Breast epithelium (tissue), 4 donors: Measurements from ENCODE around the gene IKZF2. TPM values are rescaled to one million over a fixed set of nuclear protein-coding genes. Genes with fewer than 3 reads are reported as not detected.

Experiments
- DNase-seq, 2 donors: peaks; one replicate each; pipeline ENCODE4 v3.0.0-alpha.2; 2019; ENCODE audit warnings: low spot score in 2 of 2
- H3K27ac ChIP-seq, 2 donors: fragments of 200-600 bp; sonication (generic) in 1 of 2; one replicate each; pipeline ENCODE4 v1.5.1; 2016 to 2019; ENCODE audit warnings: mild to moderate bottlenecking in 1 of 2
- H3K27me3 ChIP-seq, 2 donors: fragments of 200-600 bp; sonication (generic) in 1 of 2; one replicate each; pipeline versions ENCODE4 v1.5.1 to v1.6.0; 2017 to 2019; ENCODE audit warnings: control low read depth in 1 of 2, mild to moderate bottlenecking in 1 of 2
- H3K36me3 ChIP-seq: fragments of 200-600 bp; one replicate; pipeline ENCODE4 v1.5.1; 2019
- H3K4me1 ChIP-seq, 2 donors: fragments of 200-600 bp; sonication (generic); one replicate each; pipeline ENCODE4 v1.5.1; 2016 to 2019; ENCODE audit warnings: control low read depth in 1 of 2
- H3K4me3 ChIP-seq, 3 donors: fragments of 200-600 bp; sonication (generic); 1 replicate in 2 of 3; 2 replicates in 1 of 3; pipeline ENCODE4 v1.5.1; 2016 to 2019; ENCODE audit warnings: mild to moderate bottlenecking in 3 of 3, moderate library complexity in 2 of 3
- H3K9me3 ChIP-seq, 2 donors: fragments of 200-600 bp; sonication (generic) in 1 of 2; one replicate each; pipeline ENCODE4 v1.5.1; 2016 to 2019; ENCODE audit warnings: control low read depth in 1 of 2
- CTCF ChIP-seq, 3 donors: fragments of 450-650 bp; IDR thresholded peaks; one replicate each; pipeline ENCODE4 v1.5.1; 2016 to 2017; ENCODE audit warnings: antibody characterized with exemption in 3 of 3, mild to moderate bottlenecking in 3 of 3, moderate library complexity in 3 of 3
- POLR2A ChIP-seq: fragments of 450-650 bp; IDR thresholded peaks from one replicate; pipeline ENCODE4 v1.6.1; 2016; ENCODE audit warnings: antibody characterized with exemption, mild to moderate bottlenecking, moderate library complexity
- POLR2AphosphoS5 ChIP-seq, 3 donors: sonication (generic); formaldehyde crosslinking; IDR thresholded peaks; one replicate each; pipeline ENCODE4 v1.6.1; 2017; ENCODE audit warnings: antibody characterized with exemption in 3 of 3
- intact Hi-C: fragments of 100-400 bp; cut with DNase I; formaldehyde crosslinking; loops from one replicate; pipeline ENCODE4 v1.15.1; 2023; ENCODE audit warnings: low total_unique reads
- total RNA-seq, 3 donors: library from RNA; depleted of rRNA; stranded (reverse); fragments of >200 nt; gene quantifications; one replicate each; pipeline ENCODE4 v1.1.0, GENCODE V29; 2016

The IKZF2 gene
- total RNA-seq, 3 donors from 2014 or later: 8.0 to 34.4 (median 22.0) TPM

GRCh38 chr2:212995920-212996319 is 155.5 kb downstream of the IKZF2 start:
- no peak for DNase-seq
- TF ChIP-seq CTCF (IDR thresholded peaks at IDR 0.05) (no peak), POLR2AphosphoS5 (IDR thresholded peaks at IDR 0.05) (no peak), POLR2A (no peak)
- Histone ChIP-seq H3K36me3 (no peaks in the 10 kb centered on the region), H3K9me3 (no peaks in the 10 kb centered on the region), H3K27me3 (no peaks in the 10 kb centered on the region), H3K4me3 (no peak overlapping the region), H3K4me1 (no peaks in the 10 kb centered on the region), H3K27ac (no peak overlapping the region)
- intact Hi-C loops: no loop called here

GRCh38 chr2:212994976-212995375 is 156.4 kb downstream of the IKZF2 start:
- H3K36me3 ChIP-seq: no peaks in the 10 kb centered on the region
- H3K9me3 ChIP-seq: no peaks in the 10 kb centered on the region
- TF ChIP-seq POLR2A (no peak), POLR2AphosphoS5 (IDR thresholded peaks at IDR 0.05) (no peak), CTCF (IDR thresholded peaks at IDR 0.05) (no peak)
- H3K4me1 ChIP-seq: no peaks in the 10 kb centered on the region
- H3K4me3 ChIP-seq: no peak overlapping the region
- intact Hi-C loops: no loop called here
- DNase-seq: no peak
- H3K27ac ChIP-seq: no peak overlapping the region
- no peaks in the 10 kb centered on the region for H3K27me3 ChIP-seq

GRCh38 chr2:212991120-212991519 is 160.3 kb downstream of the IKZF2 start:
- Histone ChIP-seq H3K36me3 (no peaks in the 10 kb centered on the region), H3K4me3 (no peak overlapping the region), H3K27me3 (no peaks in the 10 kb centered on the region), H3K9me3 (no peaks in the 10 kb centered on the region), H3K4me1 (no peaks in the 10 kb centered on the region), H3K27ac (no peak overlapping the region)
- no peak for DNase-seq
- intact Hi-C loops: no loop called here
- TF ChIP-seq CTCF (IDR thresholded peaks at IDR 0.05): no peak
- no peak for TF ChIP-seq POLR2AphosphoS5 (IDR thresholded peaks at IDR 0.05)
- no peak for TF ChIP-seq POLR2A

GRCh38 chr2:212990697-212991096 is 160.7 kb downstream of the IKZF2 start:
- intact Hi-C loops: no loop called here

GRCh38 chr2:212987492-212987891 is 163.9 kb downstream of the IKZF2 start:
- H3K27me3 ChIP-seq: no peaks in the 10 kb centered on the region
- no peak overlapping the region for H3K27ac ChIP-seq
- H3K4me1 ChIP-seq: no peaks in the 10 kb centered on the region
- DNase-seq: no peak
- intact Hi-C loops: no loop called here
- TF ChIP-seq CTCF (IDR thresholded peaks at IDR 0.05): no peak
- TF ChIP-seq POLR2A: no peak
- no peak overlapping the region for H3K4me3 ChIP-seq
- no peaks in the 10 kb centered on the region for H3K9me3 ChIP-seq
- no peaks in the 10 kb centered on the region for H3K36me3 ChIP-seq

More at GRCh38 chr2:212990697-212991096, 160.7 kb downstream of the IKZF2 start:
- Histone ChIP-seq H3K4me3 (no peak overlapping the region), H3K4me1 (no peaks in the 10 kb centered on the region), H3K9me3 (no peaks in the 10 kb centered on the region), H3K27me3 (no peaks in the 10 kb centered on the region), H3K27ac (no peak overlapping the region), H3K36me3 (no peaks in the 10 kb centered on the region)
- DNase-seq: no peak
- TF ChIP-seq POLR2A (no peak), CTCF (IDR thresholded peaks at IDR 0.05) (no peak), POLR2AphosphoS5 (IDR thresholded peaks at IDR 0.05) (no peak)
